Endothelial cell of umbilical vein (primary cell): ENCODE results near the gene DENND2A.

ENCODE experiments used
- CTCF ChIP-seq, 2 donors: IDR thresholded peaks; 1 replicate in 1 of 2; 2 replicates in 1 of 2; pipeline ENCODE4 v1.5.1; 2011; ENCODE audit warnings: low read length in 2 of 2, mild to moderate bottlenecking in 2 of 2, moderate library complexity in 2 of 2, control low read depth in 1 of 2, inconsistent platforms in 1 of 2, low read depth in 1 of 2; ENCODE audit not compliant: insufficient read depth in 1 of 2; ENCODE audit errors: extremely low read depth in 1 of 2
- MAX ChIP-seq: IDR thresholded peaks from 2 replicates; pipeline ENCODE4 v1.6.1; 2011; ENCODE audit not compliant: insufficient read depth, insufficient read length
- POLR2A ChIP-seq: IDR thresholded peaks from 2 replicates; pipeline ENCODE4 v1.6.1; 2012; ENCODE audit warnings: low read depth, mild to moderate bottlenecking, control low read depth, low read length

- no peak for TF ChIP-seq POLR2A
- no peak for TF ChIP-seq CTCF (IDR thresholded peaks at IDR 0.05; ENCODE audit: extremely low read depth in 1 of 2, insufficient read depth in 1 of 2, low read depth in 1 of 2, low read length in 2 of 2)
- no peak for TF ChIP-seq MAX
Measured at GRCh38 chr7:140618306-140618705, 22.3 kb downstream of the DENND2A start.
